Karpas-422 (cell line): Measurements from ENCODE around the gene PRTN3. TPM values are rescaled to one million over a fixed set of nuclear protein-coding genes. Genes with fewer than 3 reads are reported as not detected.
"Not testable (repeated sequence)": the region's sequence is repeated elsewhere in the genome, so short reads cannot be mapped to it uniquely, and the experiment has no call there.

Experiments
- DNase-seq: peaks from one replicate; pipeline ENCODE4 v3.0.0-alpha.2; 2015
- H2AFZ ChIP-seq: fragments of 200-600 bp; sonication (generic); 2 replicates; pipeline ENCODE4 v1.6.1; 2014; ENCODE audit warnings: antibody characterized with exemption, low read length, mixed read lengths
- H3K27ac ChIP-seq: fragments of 200-600 bp; sonication (generic); 2 replicates; pipeline ENCODE4 v1.5.1; 2014; ENCODE audit warnings: mild to moderate bottlenecking, low read length, moderate library complexity
- H3K27me3 ChIP-seq: fragments of 200-600 bp; sonication (generic); 2 replicates; pipeline ENCODE4 v1.6.1; 2014; ENCODE audit warnings: low read length, mixed read lengths
- H3K36me3 ChIP-seq: fragments of 200-600 bp; sonication (generic); 2 replicates; pipeline ENCODE4 v1.6.1; 2014; ENCODE audit warnings: low read length, mixed read lengths; ENCODE audit not compliant: insufficient read depth
- H3K4me1 ChIP-seq: fragments of 200-600 bp; sonication (generic); 2 replicates; pipeline ENCODE4 v1.6.1; 2014; ENCODE audit warnings: mild to moderate bottlenecking, low read length, mixed read lengths
- H3K4me2 ChIP-seq: fragments of 200-600 bp; sonication (generic); 2 replicates; pipeline ENCODE4 v1.6.1; 2014; ENCODE audit warnings: low read length, low read depth, mild to moderate bottlenecking; ENCODE audit not compliant: poor library complexity, severe bottlenecking
- H3K4me3 ChIP-seq: fragments of 200-600 bp; sonication (generic); 2 replicates; pipeline ENCODE4 v1.5.1; 2014; ENCODE audit warnings: mild to moderate bottlenecking, antibody characterized with exemption, low read length, mixed read lengths
- H3K79me2 ChIP-seq: fragments of 200-600 bp; sonication (generic); 2 replicates; pipeline ENCODE4 v1.6.1; 2014; ENCODE audit warnings: mild to moderate bottlenecking, low read length, mixed read lengths
- H3K9ac ChIP-seq: fragments of 200-600 bp; sonication (generic); 2 replicates; pipeline ENCODE4 v1.6.0; 2014; ENCODE audit warnings: low read length
- H3K9me2 ChIP-seq: fragments of 200-600 bp; sonication (generic), shearing (Covaris generic); replicated peaks from 2 replicates; pipeline ENCODE4 v1.6.0; 2014; ENCODE audit warnings: mild to moderate bottlenecking, low read length, moderate library complexity; ENCODE audit not compliant: insufficient read depth
- H3K9me3 ChIP-seq: fragments of 300-700, 200-600 bp; sonication (generic); 2 replicates; pipeline ENCODE4 v1.6.1; 2014; ENCODE audit warnings: low read length, mixed read lengths
- H4K20me1 ChIP-seq: fragments of 200-600 bp; sonication (generic); 2 replicates; pipeline ENCODE4 v1.6.1; 2014; ENCODE audit warnings: mild to moderate bottlenecking, antibody characterized with exemption, low read length, low read depth; ENCODE audit not compliant: insufficient read depth
- total RNA-seq: library from RNA; depleted of rRNA; stranded (reverse); fragments of >200 nt; shearing (Covaris generic); gene quantifications from 2 replicates; pipeline ENCODE4 v1.2.3, GENCODE V29; 2014; ENCODE audit warnings: low replicate concordance

The PRTN3 gene
- total RNA-seq, 1 experiment from 2014 or later, result not detected

- no peak overlapping the region for H3K4me2 ChIP-seq
- no peak overlapping the region for H3K9ac ChIP-seq
- 0 out of 2 replicates have a peak, but pooled peaks cover 3% of the 10 kb centered on the region for H3K36me3 ChIP-seq
These were observed 32.8 kb downstream of the PRTN3 start for GRCh38 chr19:873561-874041.

GRCh38 chr19:875265-875879, 34.6 kb downstream of the PRTN3 start:
- H3K4me3 ChIP-seq, result no peak overlapping the region
- H3K27me3 ChIP-seq, result no peaks in the 10 kb centered on the region
- H3K79me2 ChIP-seq, result no peaks in the 10 kb centered on the region
- H3K4me2 ChIP-seq, result no peak overlapping the region
- H2AFZ ChIP-seq, result no peak overlapping the region
- H3K4me1 ChIP-seq, result peaks cover 11% of the 10 kb centered on the region
- H3K9ac ChIP-seq, result no peak overlapping the region
- H3K36me3 ChIP-seq, result no peaks in the 10 kb centered on the region
- no peaks in the 10 kb centered on the region for H3K9me3 ChIP-seq
- no peaks in the 10 kb centered on the region for H3K9me2 ChIP-seq
- no peak for DNase-seq
- no peaks in the 10 kb centered on the region for H4K20me1 ChIP-seq
- H3K27ac ChIP-seq, result no peak overlapping the region

More at GRCh38 chr19:873561-874041, 32.8 kb downstream of the PRTN3 start:
- H2AFZ ChIP-seq, result no peak overlapping the region
- no peak overlapping the region for H3K27ac ChIP-seq
- DNase-seq, result no peak
- H3K4me1 ChIP-seq, result peaks cover 11% of the 10 kb centered on the region
- no peaks in the 10 kb centered on the region for H3K9me3 ChIP-seq
- H3K27me3 ChIP-seq, result no peaks in the 10 kb centered on the region
- H3K4me3 ChIP-seq, result peak overlapping the region; percentile 40; the same call in 1 of the 2 replicates
- H4K20me1 ChIP-seq, result no peaks in the 10 kb centered on the region
- H3K79me2 ChIP-seq, result no peaks in the 10 kb centered on the region
- H3K9me2 ChIP-seq, result no peaks in the 10 kb centered on the region

- no peak for DNase-seq
- Histone ChIP-seq H3K9me2 (no peaks in the 10 kb centered on the region), H3K4me1 (peaks cover 11% of the 10 kb centered on the region), H3K4me2 (no peak overlapping the region), H3K79me2 (no peaks in the 10 kb centered on the region), H4K20me1 (no peaks in the 10 kb centered on the region), H3K9me3 (no peaks in the 10 kb centered on the region), H3K27ac (no peak overlapping the region), H3K9ac (no peak overlapping the region), H3K27me3 (no peaks in the 10 kb centered on the region), H3K4me3 (no peak overlapping the region), H3K36me3 (no peaks in the 10 kb centered on the region), H2AFZ (no peak overlapping the region)
These were observed 35.3 kb downstream of the PRTN3 start for GRCh38 chr19:876089-876488.

GRCh38 chr19:876780-877314, 36.0 kb downstream of the PRTN3 start:
- Histone ChIP-seq H3K9me2 (no peaks in the 10 kb centered on the region), H4K20me1 (no peaks in the 10 kb centered on the region)

GRCh38 chr19:877992-878660, 37.3 kb downstream of the PRTN3 start:
- H4K20me1 ChIP-seq, H3K9me3 ChIP-seq, H3K27me3 ChIP-seq, H3K4me3 ChIP-seq, H3K27ac ChIP-seq, H3K4me2 ChIP-seq, H3K9me2 ChIP-seq, H3K9ac ChIP-seq, H3K36me3 ChIP-seq, DNase-seq, H3K79me2 ChIP-seq, H2AFZ ChIP-seq, H3K4me1 ChIP-seq: not testable (repeated sequence)

More at GRCh38 chr19:876780-877314, 36.0 kb downstream of the PRTN3 start:
- H2AFZ ChIP-seq, result no peak overlapping the region
- H3K27ac ChIP-seq, result no peak overlapping the region
- H3K36me3 ChIP-seq, result no peaks in the 10 kb centered on the region
- no peak overlapping the region for H3K4me3 ChIP-seq
- no peaks in the 10 kb centered on the region for H3K27me3 ChIP-seq
- H3K4me2 ChIP-seq, result no peak overlapping the region
- H3K79me2 ChIP-seq, result no peaks in the 10 kb centered on the region
- no peak overlapping the region for H3K9ac ChIP-seq
- no peak for DNase-seq
- peaks cover 11% of the 10 kb centered on the region for H3K4me1 ChIP-seq
- H3K9me3 ChIP-seq, result no peaks in the 10 kb centered on the region

- not testable (repeated sequence) for H3K4me1 ChIP-seq, DNase-seq, H4K20me1 ChIP-seq, H3K9me3 ChIP-seq, H2AFZ ChIP-seq, H3K9me2 ChIP-seq, H3K27me3 ChIP-seq, H3K4me2 ChIP-seq, H3K36me3 ChIP-seq, H3K79me2 ChIP-seq, H3K27ac ChIP-seq, H3K4me3 ChIP-seq, H3K9ac ChIP-seq
These were observed 38.2 kb downstream of the PRTN3 start for GRCh38 chr19:878751-879561.

GRCh38 chr19:879711-880438, 39.1 kb downstream of the PRTN3 start:
- H3K4me2 ChIP-seq, result no peak overlapping the region
- H3K9me2 ChIP-seq, result no peaks in the 10 kb centered on the region
- H2AFZ ChIP-seq, result no peak overlapping the region
- DNase-seq, result no peak
- H3K27me3 ChIP-seq, result no peaks in the 10 kb centered on the region
- H3K4me3 ChIP-seq, result no peak overlapping the region
- H3K4me1 ChIP-seq, result no peaks in the 10 kb centered on the region
- no peaks in the 10 kb centered on the region for H3K79me2 ChIP-seq
- 0 out of 2 replicates have a peak, but pooled peaks cover 3% of the 10 kb centered on the region for H3K36me3 ChIP-seq
- no peaks in the 10 kb centered on the region for H4K20me1 ChIP-seq
- H3K9me3 ChIP-seq, result no peaks in the 10 kb centered on the region
- no peak overlapping the region for H3K27ac ChIP-seq
- H3K9ac ChIP-seq, result no peak overlapping the region
